Osteoblast (primary cell): Measurements from ENCODE around the gene LIPC. TPM values are rescaled to one million over a fixed set of nuclear protein-coding genes. Genes with fewer than 3 reads are reported as not detected.

Experiments
- DNase-seq: peaks from one replicate; pipeline ENCODE4 v3.0.0; 2011; ENCODE audit warnings: low spot score, mixed read lengths; ENCODE audit not compliant: insufficient read length; ENCODE audit errors: missing footprints
- H2AFZ ChIP-seq: 2 replicates; pipeline ENCODE4 v1.6.0; 2011; ENCODE audit warnings: mild to moderate bottlenecking, low read length
- H3K27ac ChIP-seq: 2 replicates; pipeline ENCODE4 v1.5.1; 2011; ENCODE audit warnings: mild to moderate bottlenecking, low read depth, low read length, moderate library complexity
- H3K27me3 ChIP-seq: 2 replicates; pipeline ENCODE4 v1.6.0; 2012; ENCODE audit warnings: mild to moderate bottlenecking, control low read depth, inconsistent platforms, low read length, moderate library complexity; ENCODE audit not compliant: insufficient read depth
- H3K36me3 ChIP-seq: 2 replicates; pipeline ENCODE4 v1.5.1; 2011; ENCODE audit warnings: mild to moderate bottlenecking, low read length, control low read depth, moderate library complexity; ENCODE audit not compliant: insufficient read depth
- H3K4me1 ChIP-seq: 2 replicates; pipeline ENCODE4 v1.5.1; 2011; ENCODE audit warnings: mild to moderate bottlenecking, low read length, control low read depth, moderate library complexity; ENCODE audit not compliant: insufficient read depth
- H3K4me2 ChIP-seq: 2 replicates; pipeline ENCODE4 v1.6.0; 2011; ENCODE audit warnings: mild to moderate bottlenecking, low read length; ENCODE audit not compliant: insufficient read depth
- H3K4me3 ChIP-seq: fragments of 200-600 bp; sonication (generic); 3 replicates; pipeline ENCODE4 v1.5.1; 2012; ENCODE audit warnings: mild to moderate bottlenecking, low read length, inconsistent platforms; ENCODE audit not compliant: insufficient read depth
- H3K79me2 ChIP-seq: 2 replicates; pipeline ENCODE4 v1.6.0; 2012; ENCODE audit warnings: mild to moderate bottlenecking, low read length, control low read depth, inconsistent platforms; ENCODE audit not compliant: insufficient read depth
- H3K9me3 ChIP-seq: 2 replicates; pipeline ENCODE4 v1.5.1; 2011; ENCODE audit warnings: low read depth, low read length, control low read depth
- H4K20me1 ChIP-seq: 2 replicates; pipeline ENCODE4 v1.6.0; 2012; ENCODE audit warnings: mild to moderate bottlenecking, low read length, control low read depth; ENCODE audit not compliant: insufficient read depth
- CTCF ChIP-seq: IDR thresholded peaks from 2 replicates; pipeline ENCODE4 v1.5.1; 2011; ENCODE audit warnings: mild to moderate bottlenecking, low read depth, low read length, moderate library complexity; ENCODE audit errors: extremely low read depth
- total RNA-seq: library from RNA; depleted of rRNA; stranded (reverse); fragments of >200 nt; gene quantifications from 2 replicates; pipeline ENCODE4 v1.2.3, GENCODE V29; 2012

The LIPC gene
- 1.1 and 2.7 TPM in 2 replicates for total RNA-seq

- Histone ChIP-seq H3K27me3 (peaks cover 4% of the 10 kb centered on the region), H3K4me2 (no peak within 1 kb of the TSS), H3K36me3 (no peaks in the 10 kb centered on the region), H3K4me1 (no peaks in the 10 kb centered on the region), H2AFZ (no peak within 1 kb of the TSS), H3K9me3 (no peaks in the 10 kb centered on the region), H4K20me1 (no peaks in the 10 kb centered on the region), H3K79me2 (no peaks in the 10 kb centered on the region), H3K4me3 (no peak within 1 kb of the TSS), H3K27ac (no peak within 1 kb of the TSS)
- TF ChIP-seq CTCF, result no peak
- DNase-seq, result no peak
Measured at GRCh38 chr15:58431221-58432149, at the start of gene LIPC. LIPC (plus strand) TSS chr15:58431991; CDS start chr15:58432033, 42 bp downstream.

GRCh38 chr15:58383876-58384275 is 47.9 kb upstream of the LIPC start:
- no peaks in the 10 kb centered on the region for H3K79me2 ChIP-seq
- H2AFZ ChIP-seq, result no peak overlapping the region
- H3K4me1 ChIP-seq, result peaks cover 10% of the 10 kb centered on the region
- H3K4me3 ChIP-seq, result no peak overlapping the region
- no peaks in the 10 kb centered on the region for H3K36me3 ChIP-seq
- no peaks in the 10 kb centered on the region for H3K9me3 ChIP-seq
- no peaks in the 10 kb centered on the region for H3K27me3 ChIP-seq
- H3K27ac ChIP-seq, result no peak overlapping the region
- no peak for TF ChIP-seq CTCF
- no peak overlapping the region for H3K4me2 ChIP-seq
- H4K20me1 ChIP-seq, result no peaks in the 10 kb centered on the region
- DNase-seq, result no peak

GRCh38 chr15:58384667-58385066 is 47.1 kb upstream of the LIPC start:
- H3K4me3 ChIP-seq, result no peak overlapping the region
- H3K36me3 ChIP-seq, result no peaks in the 10 kb centered on the region
- H4K20me1 ChIP-seq, result no peaks in the 10 kb centered on the region
- TF ChIP-seq CTCF, result no peak
- no peak overlapping the region for H2AFZ ChIP-seq
- DNase-seq, result no peak
- H3K27me3 ChIP-seq, result no peaks in the 10 kb centered on the region
- no peak overlapping the region for H3K4me2 ChIP-seq
- H3K79me2 ChIP-seq, result no peaks in the 10 kb centered on the region
- no peaks in the 10 kb centered on the region for H3K9me3 ChIP-seq
- H3K4me1 ChIP-seq, result peaks cover 12% of the 10 kb centered on the region
- H3K27ac ChIP-seq, result no peak overlapping the region

- no peak overlapping the region for H3K27ac ChIP-seq
- H3K79me2 ChIP-seq, result no peaks in the 10 kb centered on the region
- no peaks in the 10 kb centered on the region for H4K20me1 ChIP-seq
- no peak overlapping the region for H3K4me2 ChIP-seq
- H2AFZ ChIP-seq, result no peak overlapping the region
- H3K4me1 ChIP-seq, result peaks cover 21% of the 10 kb centered on the region
- H3K36me3 ChIP-seq, result no peaks in the 10 kb centered on the region
- no peak overlapping the region for H3K4me3 ChIP-seq
- H3K27me3 ChIP-seq, result no peaks in the 10 kb centered on the region
- no peaks in the 10 kb centered on the region for H3K9me3 ChIP-seq
- no peak for TF ChIP-seq CTCF
- DNase-seq, result no peak
Measured at GRCh38 chr15:58386081-58386480, 45.7 kb upstream of the LIPC start.
